Transverse colon (tissue), 3 donors: ENCODE results near the gene TNFRSF17.

Experiments
- POLR2A ChIP-seq: fragments of 450-650 bp; IDR thresholded peaks from one replicate; pipeline ENCODE4 v1.6.1; 2016; ENCODE audit warnings: antibody characterized with exemption, mild to moderate bottlenecking, moderate library complexity
- TF ChIP-seq, protein P1 (sequence below), 5 experiments: fragments of 200-600 bp in 3 of 5; fragments of 450-650 bp in 2 of 5; sonication (generic) in 3 of 5; IDR thresholded peaks; 1 replicate in 2 of 5; 2 replicates in 3 of 5; pipeline ENCODE4 v1.5.1; 2016 to 2017; ENCODE audit warnings: antibody characterized with exemption in 5 of 5, inconsistent platforms in 3 of 5, mild to moderate bottlenecking in 2 of 5, moderate library complexity in 1 of 5

DNA sequence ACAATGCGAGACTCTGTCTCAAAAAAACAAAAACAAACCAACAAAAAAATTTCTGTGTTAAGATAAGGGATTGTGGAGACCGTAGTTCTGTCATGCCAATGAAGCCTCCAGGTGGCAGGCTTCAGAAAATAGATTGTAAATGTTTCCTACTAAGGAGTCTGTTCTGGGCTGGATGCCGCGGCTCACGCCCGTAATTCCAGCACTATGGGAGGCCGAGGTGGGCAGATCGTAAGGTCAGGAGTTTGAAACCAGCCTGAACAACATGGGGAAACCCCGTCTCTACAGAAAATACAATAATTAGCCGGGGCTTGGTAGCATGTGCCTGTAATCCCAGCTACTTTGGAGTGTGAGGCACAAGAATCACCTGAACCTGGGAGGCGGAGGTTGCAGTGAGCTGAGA is 7.1 kb downstream of the TNFRSF17 start:
- TF ChIP-seq, protein P1, sequence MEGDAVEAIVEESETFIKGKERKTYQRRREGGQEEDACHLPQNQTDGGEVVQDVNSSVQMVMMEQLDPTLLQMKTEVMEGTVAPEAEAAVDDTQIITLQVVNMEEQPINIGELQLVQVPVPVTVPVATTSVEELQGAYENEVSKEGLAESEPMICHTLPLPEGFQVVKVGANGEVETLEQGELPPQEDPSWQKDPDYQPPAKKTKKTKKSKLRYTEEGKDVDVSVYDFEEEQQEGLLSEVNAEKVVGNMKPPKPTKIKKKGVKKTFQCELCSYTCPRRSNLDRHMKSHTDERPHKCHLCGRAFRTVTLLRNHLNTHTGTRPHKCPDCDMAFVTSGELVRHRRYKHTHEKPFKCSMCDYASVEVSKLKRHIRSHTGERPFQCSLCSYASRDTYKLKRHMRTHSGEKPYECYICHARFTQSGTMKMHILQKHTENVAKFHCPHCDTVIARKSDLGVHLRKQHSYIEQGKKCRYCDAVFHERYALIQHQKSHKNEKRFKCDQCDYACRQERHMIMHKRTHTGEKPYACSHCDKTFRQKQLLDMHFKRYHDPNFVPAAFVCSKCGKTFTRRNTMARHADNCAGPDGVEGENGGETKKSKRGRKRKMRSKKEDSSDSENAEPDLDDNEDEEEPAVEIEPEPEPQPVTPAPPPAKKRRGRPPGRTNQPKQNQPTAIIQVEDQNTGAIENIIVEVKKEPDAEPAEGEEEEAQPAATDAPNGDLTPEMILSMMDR (IDR thresholded peaks at IDR 0.05) = peak in 2 of 5 experiments; percentile 27 to 30
- TF ChIP-seq POLR2A = no peak
